Loucy (cell line): ENCODE measurements around the gene PNPLA7.
"Not testable (repeated sequence)": the region's sequence is repeated elsewhere in the genome, so short reads cannot be mapped to it uniquely, and the experiment has no call there.

Experiments
- EZH2phosphoT487 ChIP-seq: fragments of 200-600 bp; IDR thresholded peaks from 2 replicates; pipeline ENCODE4 v1.6.1; 2018; ENCODE audit warnings: antibody characterized with exemption, mild to moderate bottlenecking, moderate library complexity, borderline replicate concordance
- TF ChIP-seq, protein P1 (sequence below): fragments of 200-600 bp; sonication (generic); conservative IDR thresholded peaks from 2 replicates; pipeline ENCODE4 v1.5.1; 2014; ENCODE audit warnings: mild to moderate bottlenecking, antibody characterized with exemption, low read length

DNA sequence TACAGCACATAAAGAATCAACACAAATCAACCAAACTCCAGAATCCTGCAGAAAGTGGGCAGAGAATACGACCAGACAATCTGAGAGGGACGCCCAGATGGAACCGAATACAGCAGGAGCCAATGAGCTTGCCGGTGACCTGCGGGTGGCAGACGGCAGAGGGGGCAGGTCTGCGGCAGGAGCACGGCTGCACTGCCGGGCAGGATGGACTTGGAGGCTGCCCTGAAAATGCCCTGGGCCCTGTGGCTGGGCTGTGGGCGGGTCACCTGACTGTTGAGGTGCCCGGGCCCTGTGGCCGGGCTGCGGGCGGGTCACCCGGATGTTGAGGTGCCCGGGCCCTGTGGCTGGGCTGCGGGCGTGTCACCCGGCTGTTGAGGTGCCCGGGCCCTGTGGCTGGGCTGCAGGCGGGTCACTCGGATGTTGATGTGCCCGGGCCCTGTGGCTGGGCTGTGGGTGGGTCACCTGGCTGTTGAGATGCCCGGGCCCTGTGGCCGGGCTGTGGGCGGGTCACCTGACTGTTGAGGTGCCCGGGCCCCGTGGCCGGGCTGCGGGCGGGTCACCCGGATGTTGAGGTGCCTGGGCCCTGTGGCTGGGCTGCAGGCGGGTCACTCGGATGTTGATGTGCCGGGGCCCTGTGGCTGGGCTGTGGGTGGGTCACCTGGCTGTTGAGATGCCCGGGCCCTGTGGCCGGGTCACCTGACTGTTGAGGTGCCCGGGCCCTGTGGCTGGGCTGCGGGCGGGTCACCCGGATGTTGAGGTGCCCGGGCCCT, 36.2 kb downstream of the PNPLA7 start:
- TF ChIP-seq, protein P1, sequence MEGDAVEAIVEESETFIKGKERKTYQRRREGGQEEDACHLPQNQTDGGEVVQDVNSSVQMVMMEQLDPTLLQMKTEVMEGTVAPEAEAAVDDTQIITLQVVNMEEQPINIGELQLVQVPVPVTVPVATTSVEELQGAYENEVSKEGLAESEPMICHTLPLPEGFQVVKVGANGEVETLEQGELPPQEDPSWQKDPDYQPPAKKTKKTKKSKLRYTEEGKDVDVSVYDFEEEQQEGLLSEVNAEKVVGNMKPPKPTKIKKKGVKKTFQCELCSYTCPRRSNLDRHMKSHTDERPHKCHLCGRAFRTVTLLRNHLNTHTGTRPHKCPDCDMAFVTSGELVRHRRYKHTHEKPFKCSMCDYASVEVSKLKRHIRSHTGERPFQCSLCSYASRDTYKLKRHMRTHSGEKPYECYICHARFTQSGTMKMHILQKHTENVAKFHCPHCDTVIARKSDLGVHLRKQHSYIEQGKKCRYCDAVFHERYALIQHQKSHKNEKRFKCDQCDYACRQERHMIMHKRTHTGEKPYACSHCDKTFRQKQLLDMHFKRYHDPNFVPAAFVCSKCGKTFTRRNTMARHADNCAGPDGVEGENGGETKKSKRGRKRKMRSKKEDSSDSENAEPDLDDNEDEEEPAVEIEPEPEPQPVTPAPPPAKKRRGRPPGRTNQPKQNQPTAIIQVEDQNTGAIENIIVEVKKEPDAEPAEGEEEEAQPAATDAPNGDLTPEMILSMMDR: not testable (repeated sequence)
- not testable (repeated sequence) for TF ChIP-seq EZH2phosphoT487
